HG03064 (cell line): ENCODE measurements around the gene PDE8B.
"Not testable (repeated sequence)": the region's sequence is repeated elsewhere in the genome, so short reads cannot be mapped to it uniquely, and the experiment has no call there.

Experiments used
- ATAC-seq: cut with Tn5 transposase; IDR thresholded peaks from one replicate; pipeline ENCODE4 v1.9.1; 2021; ENCODE audit warnings: low read depth; ENCODE audit not compliant: unreplicated experiment

Gene PDE8B

DNA sequence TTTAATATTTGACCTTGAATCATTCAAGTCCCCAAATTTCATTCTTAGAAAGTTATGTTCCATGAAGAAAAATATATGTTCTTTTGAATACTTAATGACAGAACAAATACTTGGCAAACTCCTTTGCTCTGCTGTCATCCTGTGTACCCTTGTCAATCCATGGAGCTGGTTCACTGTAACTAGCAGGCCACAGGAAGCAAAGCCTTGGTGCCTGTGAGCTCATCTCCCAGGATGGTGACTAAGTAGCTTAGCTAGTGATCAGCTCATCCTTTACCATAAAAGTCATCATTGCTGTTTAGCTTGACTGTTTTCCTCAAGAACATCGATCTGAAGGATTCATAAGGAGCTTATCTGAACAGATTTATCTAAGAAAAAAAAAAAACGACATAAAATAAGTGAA is 216.2 kb downstream of the PDE8B start:
- no peak for ATAC-seq

- ATAC-seq: no peak
Observed at GRCh38 chr5:77427998-77428397, 217.5 kb downstream of the PDE8B start.

DNA sequence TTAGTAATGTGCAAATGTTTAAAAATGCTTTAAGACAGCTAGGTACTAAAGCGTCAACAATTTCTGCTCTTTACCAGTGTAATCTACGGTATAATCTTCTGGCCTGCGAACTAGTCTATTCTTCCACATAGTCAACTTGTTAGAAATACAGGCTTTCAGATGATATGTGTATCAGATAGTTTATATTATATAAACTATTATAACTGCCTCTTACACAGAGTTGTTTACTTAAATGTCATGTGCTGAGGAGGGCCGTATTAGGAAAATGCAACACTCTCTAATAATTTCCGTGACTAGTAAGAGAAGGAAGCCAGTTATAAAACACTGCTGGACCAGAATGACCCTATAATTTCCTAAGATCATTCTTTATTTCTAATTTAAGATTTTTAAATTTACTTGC is 218.0 kb downstream of the PDE8B start:
- ATAC-seq: no peak

DNA sequence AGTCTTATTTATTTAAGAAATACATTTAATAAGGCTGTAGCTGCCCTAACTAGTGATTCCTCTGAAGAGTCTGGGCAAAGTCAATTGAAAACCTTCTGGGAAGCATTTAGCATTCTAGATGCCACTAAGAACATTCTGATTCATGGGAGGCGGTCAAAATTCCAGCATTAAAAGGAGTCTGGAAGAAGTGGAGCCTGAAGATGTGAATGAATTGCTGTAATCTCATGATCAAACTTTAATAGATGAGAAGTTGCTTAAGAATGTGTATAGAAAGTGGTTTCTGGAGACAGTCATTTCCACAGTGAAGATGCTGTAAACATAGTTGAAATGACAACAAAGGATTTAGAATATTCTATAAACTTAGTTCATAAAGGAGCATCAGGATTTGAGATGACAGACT is 220.2 kb downstream of the PDE8B start:
- no peak for ATAC-seq

GRCh38 chr5:77431286-77431685 is 220.8 kb downstream of the PDE8B start:
- no peak for ATAC-seq

GRCh38 chr5:77431719-77432118 is 221.2 kb downstream of the PDE8B start:
- no peak for ATAC-seq

- ATAC-seq: no peak
Observed at GRCh38 chr5:77437194-77437593, 226.7 kb downstream of the PDE8B start.

- no peak for ATAC-seq
Observed at GRCh38 chr5:77438071-77438470, 227.6 kb downstream of the PDE8B start.

- no peak for ATAC-seq
Observed at GRCh38 chr5:77443670-77444069, 233.2 kb downstream of the PDE8B start.

DNA sequence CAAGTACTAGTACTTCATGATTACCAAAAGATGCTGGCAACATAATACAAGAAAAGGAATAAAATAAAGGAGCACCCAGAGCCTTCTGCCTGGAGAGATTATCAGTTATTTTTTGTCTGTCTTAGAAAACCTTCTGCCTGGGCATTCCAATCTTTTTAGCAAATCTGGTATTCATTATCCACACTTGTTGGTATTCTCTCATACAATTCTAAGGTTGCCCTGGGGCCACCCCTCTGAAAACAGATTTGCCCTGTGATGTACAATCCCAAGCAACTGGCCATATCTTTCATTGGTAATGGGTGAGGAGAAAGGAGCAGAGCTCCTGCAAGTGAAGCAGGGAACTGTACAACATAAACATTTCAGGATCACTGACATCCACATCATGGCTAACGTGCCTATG is 233.9 kb downstream of the PDE8B start:
- no peak for ATAC-seq

GRCh38 chr5:77448831-77449230 is 238.4 kb downstream of the PDE8B start:
- no peak for ATAC-seq

GRCh38 chr5:77449277-77449676 is 238.8 kb downstream of the PDE8B start:
- no peak for ATAC-seq

DNA sequence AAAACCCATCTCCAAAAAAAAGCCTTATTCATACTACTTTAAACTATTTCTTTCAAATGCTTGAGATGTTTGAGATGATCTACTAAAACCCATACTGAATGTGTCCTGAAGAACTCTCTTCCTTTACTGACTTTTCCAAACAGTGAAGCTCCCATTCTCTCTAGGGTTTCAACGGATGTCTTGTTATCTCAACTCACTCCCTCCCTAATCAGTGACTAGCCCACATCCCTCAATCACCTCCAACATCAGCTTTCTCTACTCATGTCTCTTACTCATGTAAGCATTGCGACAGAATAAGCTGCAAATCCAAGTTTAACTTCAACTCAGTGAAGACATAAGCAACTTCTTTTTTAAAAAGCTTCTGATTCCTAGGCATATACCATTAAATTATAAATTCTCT is 239.5 kb downstream of the PDE8B start:
- no peak for ATAC-seq

DNA sequence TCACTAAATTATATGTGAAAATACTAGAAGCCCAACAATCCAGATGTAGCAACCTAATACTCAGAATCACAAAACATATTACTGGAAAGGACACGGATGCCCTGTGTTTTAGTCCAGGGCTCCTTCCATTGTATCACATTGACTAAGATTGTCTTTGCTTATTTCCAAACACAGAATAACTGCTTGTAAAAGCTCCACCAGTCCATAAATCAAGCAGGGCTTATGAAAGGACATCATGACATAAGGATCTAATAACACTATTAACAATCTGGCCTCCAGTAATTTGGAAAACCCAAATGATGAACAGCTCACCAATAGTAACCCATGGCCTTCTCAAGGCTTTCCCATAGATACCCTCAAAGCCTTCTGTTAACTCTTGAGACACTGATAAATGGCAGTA is 241.9 kb downstream of the PDE8B start:
- no peak for ATAC-seq

GRCh38 chr5:77454123-77454522 is 243.6 kb downstream of the PDE8B start:
- no peak for ATAC-seq

DNA sequence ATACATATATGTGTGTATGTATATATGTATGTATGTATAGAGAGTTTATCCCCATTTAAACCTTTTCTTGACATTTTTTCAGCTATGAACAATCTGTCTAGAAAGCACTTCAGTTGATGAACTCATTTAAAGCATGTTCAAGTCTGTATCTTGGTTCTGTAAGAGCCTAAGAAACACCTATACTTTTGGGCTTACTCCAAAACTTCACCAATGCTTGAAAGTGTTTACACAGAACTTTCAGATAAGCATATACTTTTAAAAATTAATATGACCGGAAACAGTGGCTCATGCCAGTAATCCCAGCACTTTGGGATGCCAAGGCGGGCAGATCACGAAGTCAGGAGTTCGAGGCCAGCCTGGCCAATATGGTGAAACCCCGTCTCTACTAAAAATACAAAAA is 250.8 kb downstream of the PDE8B start:
- no peak for ATAC-seq

DNA sequence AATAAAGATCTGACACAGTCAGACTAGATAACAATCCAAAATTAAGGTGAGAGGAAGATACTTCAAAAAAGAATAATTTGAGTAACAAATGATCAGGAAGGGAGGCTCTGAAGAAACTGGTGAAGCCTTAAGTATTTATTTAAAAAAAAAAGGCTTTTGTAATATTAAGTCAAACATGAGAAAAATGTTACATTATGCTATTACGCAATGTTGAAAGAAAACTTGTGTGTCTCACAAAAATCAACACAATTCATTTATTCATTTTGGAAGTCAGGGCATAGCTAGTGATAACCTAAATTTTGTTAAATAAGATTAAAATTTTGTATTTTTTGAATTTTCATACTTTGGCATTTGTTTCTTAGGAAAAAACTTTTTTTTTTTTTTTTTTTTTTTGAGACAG is 253.4 kb downstream of the PDE8B start:
- ATAC-seq: no peak

- not testable (repeated sequence) for ATAC-seq
Observed at GRCh38 chr5:77468875-77469274, 258.4 kb downstream of the PDE8B start.

DNA sequence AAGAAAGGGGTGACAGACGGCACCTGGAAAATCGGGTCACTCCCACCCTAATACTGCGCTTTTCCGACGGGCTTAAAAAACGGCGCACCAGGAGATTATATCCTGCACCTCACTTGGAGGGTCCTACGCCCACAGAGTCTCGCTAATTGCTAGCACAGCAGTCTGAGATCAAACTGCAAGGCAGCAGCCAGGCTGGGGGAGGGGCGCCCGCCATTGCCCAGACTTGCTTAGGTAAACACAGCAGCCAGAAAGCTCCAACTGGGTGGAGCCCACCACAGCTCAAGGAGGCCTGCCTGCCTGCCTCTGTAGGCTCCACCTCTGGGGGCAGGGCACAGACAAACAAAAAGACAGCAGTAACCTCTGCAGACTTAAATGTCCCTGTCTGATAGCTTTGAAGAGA is 264.6 kb downstream of the PDE8B start:
- ATAC-seq: not testable (repeated sequence)
